OCI-LY7 (cell line): Measurements from ENCODE around the gene LY86. TPM values are rescaled to one million over a fixed set of nuclear protein-coding genes. Genes with fewer than 3 reads are reported as not detected.
A peak's percentile ranks its signal among the peaks of the same experiment; 100 is the strongest.

Experiments
- BruUV-seq: library from RNA; stranded (reverse); fragments of 400-500 nt; replicated peaks from 2 replicates; lab custom pipeline; 2021; lab: Mats Ljungman, UMichigan
- CTCF ChIA-PET: fragments of 300-600 bp; sonication (Branson Sonifier 250); formaldehyde crosslinking; loops from one replicate; lab custom pipeline; 2022; ENCODE audit warnings: antibody characterized with exemption; ENCODE audit not compliant: unreplicated experiment; lab: Charles Lee
- POLR2A ChIA-PET: fragments of 300-600 bp; sonication (Branson Sonifier 250); formaldehyde crosslinking; loops from one replicate; lab custom pipeline; 2022; ENCODE audit warnings: antibody characterized with exemption; lab: Charles Lee
- DNase-seq: peaks from one replicate; pipeline ENCODE4 v3.0.0-alpha.2; 2015; ENCODE audit warnings: low spot score
- H2AFZ ChIP-seq: fragments of 200-600 bp; sonication (generic), shearing (Covaris generic); 2 replicates; pipeline ENCODE4 v1.6.1; 2014; ENCODE audit warnings: mild to moderate bottlenecking, antibody characterized with exemption, low read length, moderate library complexity
- H3K27ac ChIP-seq: fragments of 200-600 bp; sonication (generic); 2 replicates; pipeline ENCODE4 v1.5.1; 2014; ENCODE audit warnings: mixed run types, low read depth, mild to moderate bottlenecking, moderate library complexity, low read length, inconsistent platforms; ENCODE audit not compliant: poor library complexity, severe bottlenecking
- H3K36me3 ChIP-seq: fragments of 200-600 bp; sonication (generic); 2 replicates; pipeline ENCODE4 v1.6.1; 2014; ENCODE audit warnings: mild to moderate bottlenecking, antibody characterized with exemption, low read length, moderate library complexity, mixed read lengths; ENCODE audit not compliant: insufficient read depth
- H3K4me1 ChIP-seq: fragments of 200-600 bp; sonication (generic); 2 replicates; pipeline ENCODE4 v1.5.1; 2014; ENCODE audit warnings: mild to moderate bottlenecking, low read length; ENCODE audit not compliant: insufficient read depth, poor library complexity, severe bottlenecking
- H3K4me2 ChIP-seq: fragments of 200-600 bp; sonication (generic); 2 replicates; pipeline ENCODE4 v1.6.1; 2014; ENCODE audit warnings: mild to moderate bottlenecking, low read length
- H3K4me3 ChIP-seq: fragments of 200-600 bp; sonication (generic); 2 replicates; pipeline ENCODE4 v1.5.1; 2014; ENCODE audit warnings: mild to moderate bottlenecking, low read depth, low read length; ENCODE audit not compliant: poor library complexity, severe bottlenecking
- H3K79me2 ChIP-seq: fragments of 200-600 bp; sonication (generic); 2 replicates; pipeline ENCODE4 v1.6.1; 2016; ENCODE audit warnings: low read depth, mild to moderate bottlenecking, low read length, moderate library complexity, mixed read lengths; ENCODE audit not compliant: insufficient read depth
- H3K9me2 ChIP-seq: fragments of 200-600 bp; sonication (generic); 2 replicates; pipeline ENCODE4 v1.6.1; 2016; ENCODE audit warnings: mild to moderate bottlenecking, low read length, mixed read lengths; ENCODE audit not compliant: insufficient read depth
- H3K9me3 ChIP-seq: fragments of 200-600 bp; sonication (generic); 2 replicates; pipeline ENCODE4 v1.6.1; 2014; ENCODE audit warnings: mild to moderate bottlenecking, mixed run types, low read length, mixed read lengths
- H4K20me1 ChIP-seq: fragments of 200-600 bp; sonication (generic); 2 replicates; pipeline ENCODE4 v1.6.1; 2014; ENCODE audit warnings: mild to moderate bottlenecking, antibody characterized with exemption, low read length, moderate library complexity, mixed read lengths; ENCODE audit not compliant: insufficient read depth
- EZH2phosphoT487 ChIP-seq: fragments of 200-600 bp; sonication (generic); IDR thresholded peaks from 2 replicates; pipeline ENCODE4 v1.6.1; 2018; ENCODE audit warnings: low read depth, borderline replicate concordance, mild to moderate bottlenecking, mixed run types, antibody characterized with exemption, low read length, moderate library complexity, mixed read lengths
- intact Hi-C: fragments of 100-400 bp; cut with micrococcal nuclease; formaldehyde crosslinking; loops from one replicate; pipeline ENCODE4 v1.10.0; 2022; ENCODE audit not compliant: unreplicated experiment
- total RNA-seq, 2 experiments: library from RNA; depleted of rRNA in 1 of 2; stranded (reverse); fragments of >200 nt in 1 of 2; shearing (Covaris generic) in 1 of 2; gene quantifications; 2 replicates each; pipeline ENCODE4 v1.2.3, GENCODE V29; 2014 to 2022
- TF ChIP-seq, protein P1 (sequence below): fragments of 200-600 bp; sonication (generic); conservative IDR thresholded peaks from 2 replicates; pipeline ENCODE4 v1.5.1; 2014; ENCODE audit warnings: mild to moderate bottlenecking, antibody characterized with exemption, low read length, moderate library complexity, mixed read lengths

Gene LY86
- total RNA-seq, 2 experiments from 2014 or later = 48.4 to 62.8 TPM

DNA sequence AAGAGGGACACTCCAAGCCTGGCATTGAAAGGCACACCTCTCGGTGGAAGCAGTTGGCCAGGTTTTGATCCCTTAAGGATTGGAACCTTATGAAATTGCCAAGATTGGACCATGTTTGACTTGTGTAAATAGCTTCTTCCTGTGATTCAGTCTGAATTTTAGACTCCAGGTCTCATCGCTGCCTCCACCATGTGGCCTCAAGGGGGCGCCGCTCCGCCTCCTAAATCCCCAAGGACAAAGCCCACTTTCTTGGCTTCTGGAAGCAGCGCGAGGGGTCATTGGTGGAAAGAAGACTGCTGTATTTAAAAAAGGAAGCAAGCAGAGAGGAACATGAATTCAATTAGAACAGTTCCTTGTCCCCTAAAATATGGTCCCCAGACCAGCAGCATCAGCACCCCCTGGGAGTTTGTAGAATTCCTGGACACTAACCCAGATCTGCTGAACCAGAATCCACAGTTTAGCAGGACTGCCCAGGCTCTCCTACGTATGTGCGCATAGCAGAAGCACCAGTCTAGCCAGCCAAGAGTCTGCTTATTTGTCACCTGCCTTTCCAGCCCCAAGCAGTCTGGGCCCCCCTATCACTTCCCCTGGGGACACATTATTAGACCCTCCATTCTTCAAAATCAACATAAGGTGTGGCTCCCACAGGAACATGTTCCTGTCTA lies 108.5 kb downstream of the LY86 start:
- no TSS peak for BruUV-seq
- H4K20me1 ChIP-seq = no peaks in the 10 kb centered on the region
- no peak overlapping the region for H2AFZ ChIP-seq
- POLR2A ChIA-PET = interaction anchor here (1.3 kb wide), 1 partner anchor 10 kb away, joined by 5 read pairs; no protein-coding TSS in a partner anchor
- intact Hi-C loops = no loop called here
- no peak overlapping the region for H3K4me3 ChIP-seq
- H3K79me2 ChIP-seq = no peaks in the 10 kb centered on the region
- H3K9me2 ChIP-seq = no peaks in the 10 kb centered on the region
- H3K36me3 ChIP-seq = no peaks in the 10 kb centered on the region
- no peaks in the 10 kb centered on the region for H3K4me1 ChIP-seq
- no peaks in the 10 kb centered on the region for H3K9me3 ChIP-seq
- TF ChIP-seq, protein P1, sequence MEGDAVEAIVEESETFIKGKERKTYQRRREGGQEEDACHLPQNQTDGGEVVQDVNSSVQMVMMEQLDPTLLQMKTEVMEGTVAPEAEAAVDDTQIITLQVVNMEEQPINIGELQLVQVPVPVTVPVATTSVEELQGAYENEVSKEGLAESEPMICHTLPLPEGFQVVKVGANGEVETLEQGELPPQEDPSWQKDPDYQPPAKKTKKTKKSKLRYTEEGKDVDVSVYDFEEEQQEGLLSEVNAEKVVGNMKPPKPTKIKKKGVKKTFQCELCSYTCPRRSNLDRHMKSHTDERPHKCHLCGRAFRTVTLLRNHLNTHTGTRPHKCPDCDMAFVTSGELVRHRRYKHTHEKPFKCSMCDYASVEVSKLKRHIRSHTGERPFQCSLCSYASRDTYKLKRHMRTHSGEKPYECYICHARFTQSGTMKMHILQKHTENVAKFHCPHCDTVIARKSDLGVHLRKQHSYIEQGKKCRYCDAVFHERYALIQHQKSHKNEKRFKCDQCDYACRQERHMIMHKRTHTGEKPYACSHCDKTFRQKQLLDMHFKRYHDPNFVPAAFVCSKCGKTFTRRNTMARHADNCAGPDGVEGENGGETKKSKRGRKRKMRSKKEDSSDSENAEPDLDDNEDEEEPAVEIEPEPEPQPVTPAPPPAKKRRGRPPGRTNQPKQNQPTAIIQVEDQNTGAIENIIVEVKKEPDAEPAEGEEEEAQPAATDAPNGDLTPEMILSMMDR = peak; percentile 92
- TF ChIP-seq EZH2phosphoT487 = no peak
- CTCF ChIA-PET = interaction anchor here (0.5 kb wide), 1 partner anchor 10 kb away, joined by 4 read pairs; no protein-coding TSS in a partner anchor
- no peak overlapping the region for H3K27ac ChIP-seq
- peak; percentile 57 for DNase-seq
- no peak overlapping the region for H3K4me2 ChIP-seq

DNA sequence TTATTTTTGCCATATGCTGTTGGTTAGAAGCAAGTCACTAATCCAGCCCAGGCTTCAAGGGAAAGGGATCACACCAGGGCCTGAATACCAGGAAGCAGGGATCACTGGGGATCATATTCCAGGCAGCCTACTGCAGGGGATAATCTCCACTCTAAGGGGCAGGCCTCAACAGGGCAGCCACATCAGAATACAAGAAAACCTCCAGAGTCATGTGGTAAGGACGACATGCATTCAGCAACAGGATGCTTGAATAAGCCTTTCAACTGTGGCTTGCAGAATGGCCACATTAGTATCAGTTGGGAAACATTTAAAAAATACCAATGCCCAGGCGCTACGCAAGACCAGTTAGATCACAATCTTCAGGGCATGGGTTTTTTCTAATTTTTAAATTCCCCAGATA lies 109.1 kb downstream of the LY86 start:
- intact Hi-C loops = no loop called here
- Histone ChIP-seq H3K9me2 (no peaks in the 10 kb centered on the region), H3K9me3 (no peaks in the 10 kb centered on the region), H2AFZ (no peak overlapping the region), H3K27ac (no peak overlapping the region), H3K79me2 (no peaks in the 10 kb centered on the region), H3K4me1 (no peaks in the 10 kb centered on the region), H4K20me1 (no peaks in the 10 kb centered on the region), H3K36me3 (no peaks in the 10 kb centered on the region), H3K4me3 (no peak overlapping the region), H3K4me2 (no peak overlapping the region)
- TF ChIP-seq, protein P1 = no peak
- no peak for TF ChIP-seq EZH2phosphoT487
- ChIA-PET CTCF (no interaction called here), POLR2A (no interaction called here)
- BruUV-seq = no TSS peak
- DNase-seq = no peak

DNA sequence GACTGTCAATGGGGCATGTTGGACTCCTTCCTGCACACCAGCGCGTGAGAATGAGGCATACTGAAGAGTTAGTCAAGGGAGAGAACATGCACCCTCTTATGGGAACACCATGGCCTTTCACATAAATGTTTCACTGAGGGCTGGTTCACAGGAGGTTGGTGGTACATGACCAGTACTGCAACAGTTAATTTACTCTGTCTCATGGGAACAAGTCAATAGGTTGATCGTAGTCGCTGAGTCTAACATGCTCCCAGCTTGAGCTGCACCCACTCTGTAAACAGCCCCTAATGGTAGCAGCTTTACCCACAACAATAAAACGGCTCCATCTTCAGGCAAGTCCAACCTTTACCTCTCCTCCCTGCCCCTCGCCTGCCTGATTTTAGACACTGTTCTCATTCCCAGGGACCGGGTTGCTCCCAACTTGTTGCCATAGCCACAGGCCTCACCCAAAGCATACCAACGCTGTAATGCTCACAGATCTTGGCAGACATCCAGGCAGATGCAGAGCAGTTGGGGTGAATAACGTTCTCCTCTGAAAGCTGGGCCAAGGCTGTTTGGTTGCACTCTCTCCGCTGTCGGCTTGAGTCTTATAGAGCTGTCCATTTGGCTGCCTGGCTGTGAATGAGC lies 111.3 kb downstream of the LY86 start:
- Histone ChIP-seq H3K4me2 (no peak overlapping the region), H3K9me2 (no peaks in the 10 kb centered on the region), H2AFZ (no peak overlapping the region), H3K27ac (no peak overlapping the region), H3K79me2 (no peaks in the 10 kb centered on the region), H3K4me3 (no peak overlapping the region), H4K20me1 (no peaks in the 10 kb centered on the region), H3K36me3 (no peaks in the 10 kb centered on the region), H3K9me3 (no peaks in the 10 kb centered on the region), H3K4me1 (no peaks in the 10 kb centered on the region)
- no peak for DNase-seq
- CTCF ChIA-PET = no interaction called here
- no TSS peak for BruUV-seq
- intact Hi-C loops = no loop called here
- POLR2A ChIA-PET = interaction anchor here (0.6 kb wide), 2 partner anchors 13 to 20 kb away, joined by 3 to 4 read pairs; no protein-coding TSS in a partner anchor
- TF ChIP-seq, protein P1 = no peak
- TF ChIP-seq EZH2phosphoT487 = no peak
